Stimulated activated effector memory CD8-positive, alpha-beta T cell treated with anti-CD3 and anti-CD28 coated beads, Interleukin-12 subunit alpha, Interleukin-12 subunit beta, amount 100 ng/mL, for 72 hours (primary cell): ENCODE measurements around the gene TMEM179B.
"Not testable (repeated sequence)": the region's sequence is repeated elsewhere in the genome, so short reads cannot be mapped to it uniquely, and the experiment has no call there.

Experiments used
- ATAC-seq: fragments of 150-1000 bp; cut with Tn5 transposase; 2 replicates; pipeline ENCODE4 v1.10.0; 2021
- DNase-seq, 2 donors: peaks; one replicate each; pipeline ENCODE4 v3.0.0; 2021 to 2022; ENCODE audit warnings: low spot score in 2 of 2
- H3K27ac Mint-ChIP-seq: one replicate; pipeline ENCODE4 v1.8.0; 2022; ENCODE audit warnings: mild to moderate bottlenecking, mixed read lengths
- H3K36me3 Mint-ChIP-seq: one replicate; pipeline ENCODE4 v1.8.0; 2022; ENCODE audit warnings: mild to moderate bottlenecking, mixed read lengths
- H3K4me1 Mint-ChIP-seq: one replicate; pipeline ENCODE4 v1.8.0; 2022; ENCODE audit warnings: mixed read lengths
- H3K4me3 Mint-ChIP-seq: one replicate; pipeline ENCODE4 v1.8.0; 2022; ENCODE audit warnings: mild to moderate bottlenecking, mixed read lengths
- H3K9me3 Mint-ChIP-seq: one replicate; pipeline ENCODE4 v1.8.0; 2022; ENCODE audit warnings: mixed read lengths

TMEM179B gene

GRCh38 chr11:62805076-62805892, 18.1 kb downstream of the TMEM179B start, which contains the start of gene NXF1:
Gene NXF1, minus strand, starts transcription at chr11:62805440. Its CDS starts 84 bp downstream, at chr11:62805356.
- ATAC-seq = peak; percentile 88
- Mint-ChIP-seq H3K9me3 (no peaks in the 10 kb centered on the region), H3K36me3 (peaks cover 55% of the 10 kb centered on the region), H3K4me1 (peaks cover 56% of the 10 kb centered on the region), H3K27ac (peak within 1 kb of the TSS; percentile 98), H3K4me3 (peak within 1 kb of the TSS; percentile 96)
- peak; percentile 99 for DNase-seq

DNA sequence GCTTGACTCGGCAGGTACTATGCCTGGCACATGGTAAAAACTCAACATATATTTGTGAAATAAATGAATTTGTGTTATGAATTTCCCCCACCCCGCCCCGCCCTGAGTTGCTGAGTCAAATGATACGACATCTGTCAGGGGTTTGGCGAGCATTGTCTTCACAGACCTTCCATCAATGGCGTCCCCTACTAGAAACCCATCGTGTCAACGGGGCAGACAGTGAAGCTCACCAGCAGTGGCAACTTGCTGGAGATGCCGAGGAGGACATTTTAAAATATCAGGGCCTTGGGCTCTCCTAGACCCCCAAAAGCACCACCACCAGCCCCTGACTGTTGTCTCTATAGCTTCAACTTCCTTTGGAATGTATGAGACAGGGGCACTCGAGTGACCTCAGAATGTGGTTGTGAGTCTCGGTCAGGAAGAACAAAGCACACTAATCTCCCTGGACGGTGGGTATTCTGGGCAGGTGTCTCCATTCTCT, 18.8 kb downstream of the TMEM179B start:
- peak overlapping the region; percentile 96 for H3K4me3 Mint-ChIP-seq
- peaks cover 58% of the 10 kb centered on the region for H3K4me1 Mint-ChIP-seq
- peak overlapping the region; percentile 98 for H3K27ac Mint-ChIP-seq
- H3K9me3 Mint-ChIP-seq = no peaks in the 10 kb centered on the region
- DNase-seq (peak in 1 of 2 donors; percentile 67), ATAC-seq (peak; percentile 50)
- peaks cover 48% of the 10 kb centered on the region for H3K36me3 Mint-ChIP-seq

DNA sequence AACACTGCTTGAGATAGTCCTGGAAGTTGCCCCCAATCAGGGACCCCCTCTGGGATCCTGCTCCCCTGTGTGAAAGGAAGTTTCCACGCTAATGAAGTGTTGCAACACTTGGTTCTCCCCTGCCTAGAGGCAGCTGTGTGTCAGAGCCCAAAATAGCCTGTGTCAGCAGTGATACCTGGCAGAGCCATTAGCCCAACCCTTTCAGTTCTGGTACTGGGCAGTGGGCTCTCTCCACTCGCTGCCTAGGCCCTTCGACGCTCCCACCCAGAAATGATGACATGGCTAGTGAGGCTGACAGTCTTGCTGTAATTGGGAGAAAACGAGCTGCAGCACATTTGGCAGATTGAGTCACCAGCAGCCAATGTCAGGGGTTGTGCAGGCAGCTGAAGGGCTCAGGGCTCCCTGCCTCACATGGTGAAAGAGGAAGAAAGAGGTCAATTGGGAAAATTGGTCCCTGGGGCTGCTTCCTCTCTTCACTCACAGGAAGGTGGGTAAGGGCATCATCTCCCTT, 19.5 kb downstream of the TMEM179B start:
- DNase-seq (no peak), ATAC-seq (no peak)
- H3K4me3 Mint-ChIP-seq = peak overlapping the region; percentile 96
- peaks cover 57% of the 10 kb centered on the region for H3K4me1 Mint-ChIP-seq
- no peaks in the 10 kb centered on the region for H3K9me3 Mint-ChIP-seq
- peaks cover 41% of the 10 kb centered on the region for H3K36me3 Mint-ChIP-seq
- H3K27ac Mint-ChIP-seq = peak overlapping the region; percentile 98

DNA sequence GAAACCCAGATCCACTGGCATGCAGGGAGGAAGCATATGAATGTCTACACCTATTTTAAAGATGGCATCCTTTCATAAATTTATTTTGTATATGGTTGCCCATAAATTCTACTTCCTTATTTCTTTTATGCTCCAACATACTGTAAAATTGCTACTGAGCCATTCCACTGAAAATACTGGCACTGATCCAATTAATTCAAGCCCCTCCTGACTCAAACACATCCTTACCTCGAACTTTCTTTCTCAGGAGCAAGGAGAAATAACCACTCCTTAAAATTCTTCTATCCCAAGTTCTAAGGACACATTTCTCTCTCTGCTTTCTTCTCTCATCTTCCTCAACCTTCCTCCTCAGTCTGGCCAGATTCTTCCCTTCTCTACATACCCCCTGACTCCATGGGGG, 23.5 kb downstream of the TMEM179B start:
- H3K9me3 Mint-ChIP-seq = no peaks in the 10 kb centered on the region
- no peak overlapping the region for H3K4me3 Mint-ChIP-seq
- no peak for ATAC-seq
- H3K4me1 Mint-ChIP-seq = peaks cover 25% of the 10 kb centered on the region
- no peak for DNase-seq
- peaks cover 25% of the 10 kb centered on the region for H3K36me3 Mint-ChIP-seq
- peak overlapping the region; percentile 4 for H3K27ac Mint-ChIP-seq

- Mint-ChIP-seq H3K4me1 (peaks cover 17% of the 10 kb centered on the region), H3K4me3 (no peak overlapping the region), H3K27ac (peak overlapping the region; percentile 4), H3K9me3 (no peaks in the 10 kb centered on the region), H3K36me3 (peaks cover 33% of the 10 kb centered on the region)
- no peak for ATAC-seq
- DNase-seq = no peak
Measured at GRCh38 chr11:62811659-62812058, 24.5 kb downstream of the TMEM179B start.

- H3K9me3 Mint-ChIP-seq = no peaks in the 10 kb centered on the region
- peaks cover under 1% of the 10 kb centered on the region for H3K4me1 Mint-ChIP-seq
- no peak overlapping the region for H3K4me3 Mint-ChIP-seq
- no peak for DNase-seq
- ATAC-seq = no peak
- H3K36me3 Mint-ChIP-seq = peaks cover 82% of the 10 kb centered on the region
- H3K27ac Mint-ChIP-seq = no peak overlapping the region
Measured at GRCh38 chr11:62816557-62816956, 29.4 kb downstream of the TMEM179B start.

DNA sequence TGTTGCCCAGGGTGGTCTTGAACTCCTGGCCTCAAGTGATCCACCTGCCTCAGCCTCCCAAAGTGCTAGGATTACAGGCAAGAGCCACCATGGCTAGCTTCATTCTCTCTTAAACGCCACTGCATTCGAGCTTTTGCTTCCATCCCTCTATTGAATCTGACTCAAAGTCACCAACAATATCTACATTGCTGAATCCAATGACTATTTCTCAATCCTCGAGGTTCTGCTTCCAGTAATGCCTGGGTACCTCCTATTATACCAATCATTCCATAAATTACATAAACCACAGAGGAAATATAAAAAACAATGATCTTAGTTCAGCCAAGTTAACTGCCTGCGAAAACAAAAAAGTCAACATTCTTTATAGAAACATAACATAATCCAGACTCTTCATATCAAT, 29.9 kb downstream of the TMEM179B start:
- H3K4me1 Mint-ChIP-seq = no peaks in the 10 kb centered on the region
- DNase-seq = no peak
- H3K4me3 Mint-ChIP-seq = no peak overlapping the region
- no peaks in the 10 kb centered on the region for H3K9me3 Mint-ChIP-seq
- no peak for ATAC-seq
- peaks cover 88% of the 10 kb centered on the region for H3K36me3 Mint-ChIP-seq
- H3K27ac Mint-ChIP-seq = no peak overlapping the region

- DNase-seq = no peak
- Mint-ChIP-seq H3K9me3 (no peaks in the 10 kb centered on the region), H3K4me3 (no peak overlapping the region), H3K27ac (peak overlapping the region; percentile 10), H3K4me1 (peaks cover 4% of the 10 kb centered on the region), H3K36me3 (peaks cover 100% of the 10 kb centered on the region)
- no peak for ATAC-seq
Measured at GRCh38 chr11:62823677-62824076, 36.5 kb downstream of the TMEM179B start.

- not testable (repeated sequence) for H3K4me3 Mint-ChIP-seq, DNase-seq, ATAC-seq, H3K9me3 Mint-ChIP-seq, H3K27ac Mint-ChIP-seq
- H3K4me1 Mint-ChIP-seq = peaks cover 35% of the 10 kb centered on the region
- peaks cover 98% of the 10 kb centered on the region for H3K36me3 Mint-ChIP-seq
Measured at GRCh38 chr11:62828130-62828529, 40.9 kb downstream of the TMEM179B start.

- Mint-ChIP-seq H3K9me3 (no peaks in the 10 kb centered on the region), H3K27ac (peak overlapping the region; percentile 100), H3K36me3 (peaks cover 98% of the 10 kb centered on the region), H3K4me1 (peaks cover 50% of the 10 kb centered on the region), H3K4me3 (peak overlapping the region; percentile 100)
- DNase-seq = no peak
- ATAC-seq = no peak
Measured at GRCh38 chr11:62830904-62831519, 43.8 kb downstream of the TMEM179B start.

DNA sequence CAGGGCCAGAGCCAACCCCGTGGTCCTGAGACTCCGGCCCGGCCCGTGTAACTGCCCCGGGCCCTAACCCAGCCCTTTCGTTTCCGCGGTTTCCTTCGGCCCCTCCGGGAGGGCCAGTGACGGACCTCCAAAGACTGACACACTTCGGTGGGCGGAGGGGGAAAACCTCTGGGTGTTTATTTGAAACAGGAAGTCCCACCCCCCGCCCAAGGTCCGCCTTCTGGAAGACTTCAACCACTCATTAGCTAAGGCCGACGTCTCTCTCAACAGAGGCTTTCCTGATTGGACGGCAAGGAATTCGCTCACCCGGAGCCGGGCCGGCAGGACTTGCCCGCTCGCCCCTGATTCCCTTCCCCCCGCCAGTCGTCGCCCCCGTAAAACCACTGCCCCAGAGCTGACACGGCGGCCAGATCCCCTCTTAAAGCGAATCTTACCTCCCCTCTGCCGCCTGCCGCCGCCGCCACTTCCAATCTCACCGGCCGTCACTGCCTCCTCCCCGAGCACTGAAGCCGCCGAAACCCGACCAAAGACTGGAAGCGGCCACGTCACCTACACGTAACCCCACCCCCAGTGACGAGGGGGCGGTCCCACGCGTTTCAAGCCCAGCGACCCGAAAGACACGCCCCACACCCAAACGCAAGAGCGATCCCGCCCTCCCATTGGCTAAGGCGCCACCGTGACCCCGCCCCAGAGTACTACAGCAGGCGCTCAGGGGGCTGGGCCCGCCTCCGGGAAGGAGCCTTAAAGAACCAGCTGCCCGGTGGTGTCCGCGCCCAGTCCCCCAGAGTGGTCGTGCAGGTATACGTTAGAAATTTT, 44.5 kb downstream of the TMEM179B start, which contains the start of gene STX5:
Gene STX5, minus strand, starts transcription at position 532 of the 816 bp plus-strand sequence. CDS start 808 bp downstream, outside the sequence.
- peaks cover 55% of the 10 kb centered on the region for H3K4me1 Mint-ChIP-seq
- H3K36me3 Mint-ChIP-seq = peaks cover 98% of the 10 kb centered on the region
- no peaks in the 10 kb centered on the region for H3K9me3 Mint-ChIP-seq
- peak within 1 kb of the TSS; percentile 100 for H3K4me3 Mint-ChIP-seq
- ATAC-seq (peak; percentile 93), DNase-seq (peak; percentile 95 to 99)
- H3K27ac Mint-ChIP-seq = peak within 1 kb of the TSS; percentile 100

DNA sequence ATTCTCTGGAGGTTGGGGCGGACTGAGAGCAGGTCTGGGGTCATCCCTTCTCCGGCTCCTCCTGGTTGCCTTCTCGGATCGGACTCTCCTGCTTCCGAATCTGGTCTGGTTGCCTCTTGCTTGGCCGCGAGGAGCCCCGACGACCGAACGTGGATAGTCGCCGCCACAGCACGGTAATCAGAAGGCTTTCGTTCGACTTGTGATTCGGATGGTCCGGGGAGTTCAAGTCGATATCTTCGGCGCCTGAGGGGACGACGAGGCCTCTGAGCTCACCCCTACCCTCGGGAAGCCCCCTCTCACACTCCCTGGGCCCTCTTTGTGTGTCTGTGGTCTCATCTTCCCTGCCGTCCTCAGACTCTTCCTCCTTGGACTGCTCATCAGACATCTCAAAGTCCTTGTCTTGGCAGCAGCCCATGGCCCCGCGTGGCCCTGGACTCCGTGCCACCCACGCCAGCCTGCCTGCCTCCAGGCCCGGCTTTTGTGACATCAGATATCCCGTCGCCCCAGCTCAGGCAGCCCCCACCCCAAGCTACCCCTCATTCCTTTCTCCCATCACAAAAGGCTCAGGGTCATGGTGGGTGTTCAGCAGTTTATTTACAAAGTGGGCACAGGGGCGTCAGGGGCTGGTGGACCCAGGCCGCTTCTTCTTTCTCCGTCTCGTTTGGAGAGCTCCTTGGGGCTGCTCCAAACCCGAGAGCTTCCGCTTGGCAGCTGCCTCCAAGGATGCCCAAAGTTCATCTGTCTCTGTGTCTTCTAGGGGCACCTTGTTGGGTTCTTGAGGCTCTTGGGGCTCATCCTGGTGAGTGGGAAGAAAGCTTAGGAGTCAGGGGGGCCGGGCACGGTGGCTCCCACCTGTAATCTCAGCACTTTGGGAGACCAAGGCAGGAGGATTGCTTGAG, 45.4 kb downstream of the TMEM179B start, which contains the start of gene TEX54:
Gene TEX54, minus strand, starts transcription at position 506 of the 899 bp plus-strand sequence.
- Mint-ChIP-seq H3K4me3 (peak within 1 kb of the TSS; percentile 100), H3K27ac (peak within 1 kb of the TSS; percentile 100), H3K36me3 (peaks cover 98% of the 10 kb centered on the region), H3K4me1 (peaks cover 57% of the 10 kb centered on the region), H3K9me3 (no peaks in the 10 kb centered on the region)
- DNase-seq (no peak), ATAC-seq (peak; percentile 19)

GRCh38 chr11:62835336-62835735, 48.1 kb downstream of the TMEM179B start:
- peaks cover 70% of the 10 kb centered on the region for H3K4me1 Mint-ChIP-seq

More at GRCh38 chr11:62835336-62835735, 48.1 kb downstream of the TMEM179B start:
- Mint-ChIP-seq H3K27ac (no peak overlapping the region), H3K4me3 (no peak overlapping the region), H3K36me3 (peaks cover 79% of the 10 kb centered on the region), H3K9me3 (no peaks in the 10 kb centered on the region)
- DNase-seq (no peak), ATAC-seq (no peak)
